Glutamatergic neuron (in vitro differentiated cells): Measurements from ENCODE around the gene GUK1. TPM values are rescaled to one million over a fixed set of nuclear protein-coding genes. Genes with fewer than 3 reads are reported as not detected.
"Not testable (repeated sequence)": the region's sequence is repeated elsewhere in the genome, so short reads cannot be mapped to it uniquely, and the experiment has no call there.

Source experiments
- DNase-seq: peaks from one replicate; pipeline ENCODE4 v3.0.0; 2022
- H3K27ac Mint-ChIP-seq: one replicate; pipeline ENCODE4 v1.8.0; 2020; ENCODE audit warnings: mild to moderate bottlenecking, mixed read lengths, inconsistent platforms; ENCODE audit not compliant: unreplicated experiment
- H3K27me3 Mint-ChIP-seq: one replicate; pipeline ENCODE4 v1.8.0; 2020; ENCODE audit warnings: mild to moderate bottlenecking, moderate library complexity, mixed read lengths, inconsistent platforms; ENCODE audit not compliant: unreplicated experiment
- H3K36me3 Mint-ChIP-seq: one replicate; pipeline ENCODE4 v1.8.0; 2020; ENCODE audit warnings: mild to moderate bottlenecking, mixed read lengths, inconsistent platforms; ENCODE audit not compliant: unreplicated experiment
- H3K4me1 Mint-ChIP-seq: one replicate; pipeline ENCODE4 v1.8.0; 2020; ENCODE audit warnings: mild to moderate bottlenecking, low read depth, mixed read lengths, inconsistent platforms; ENCODE audit not compliant: unreplicated experiment
- H3K4me3 Mint-ChIP-seq: one replicate; pipeline ENCODE4 v1.8.0; 2020; ENCODE audit warnings: mild to moderate bottlenecking, mixed read lengths, inconsistent platforms; ENCODE audit not compliant: unreplicated experiment
- H3K9me3 Mint-ChIP-seq: one replicate; pipeline ENCODE4 v1.8.0; 2020; ENCODE audit warnings: mild to moderate bottlenecking, moderate library complexity, mixed read lengths, inconsistent platforms; ENCODE audit not compliant: unreplicated experiment
- total RNA-seq: library from RNA; stranded (reverse); fragmentation: NEBNext Ultra II Directional; extraction: Animal tissue kit (Norgen Biotek cat#: 25700); gene quantifications from one replicate; pipeline ENCODE4 v1.2.1, GENCODE V29; 2021; ENCODE audit not compliant: unreplicated experiment
- TF ChIP-seq, protein P1 (sequence below): fragments of 200-600 bp; sonication (generic); IDR thresholded peaks from one replicate; pipeline ENCODE4 v1.5.0; 2021; ENCODE audit not compliant: partially characterized antibody, unreplicated experiment

Gene GUK1
- total RNA-seq, 1 donor from 2014 or later, result 128 TPM

DNA sequence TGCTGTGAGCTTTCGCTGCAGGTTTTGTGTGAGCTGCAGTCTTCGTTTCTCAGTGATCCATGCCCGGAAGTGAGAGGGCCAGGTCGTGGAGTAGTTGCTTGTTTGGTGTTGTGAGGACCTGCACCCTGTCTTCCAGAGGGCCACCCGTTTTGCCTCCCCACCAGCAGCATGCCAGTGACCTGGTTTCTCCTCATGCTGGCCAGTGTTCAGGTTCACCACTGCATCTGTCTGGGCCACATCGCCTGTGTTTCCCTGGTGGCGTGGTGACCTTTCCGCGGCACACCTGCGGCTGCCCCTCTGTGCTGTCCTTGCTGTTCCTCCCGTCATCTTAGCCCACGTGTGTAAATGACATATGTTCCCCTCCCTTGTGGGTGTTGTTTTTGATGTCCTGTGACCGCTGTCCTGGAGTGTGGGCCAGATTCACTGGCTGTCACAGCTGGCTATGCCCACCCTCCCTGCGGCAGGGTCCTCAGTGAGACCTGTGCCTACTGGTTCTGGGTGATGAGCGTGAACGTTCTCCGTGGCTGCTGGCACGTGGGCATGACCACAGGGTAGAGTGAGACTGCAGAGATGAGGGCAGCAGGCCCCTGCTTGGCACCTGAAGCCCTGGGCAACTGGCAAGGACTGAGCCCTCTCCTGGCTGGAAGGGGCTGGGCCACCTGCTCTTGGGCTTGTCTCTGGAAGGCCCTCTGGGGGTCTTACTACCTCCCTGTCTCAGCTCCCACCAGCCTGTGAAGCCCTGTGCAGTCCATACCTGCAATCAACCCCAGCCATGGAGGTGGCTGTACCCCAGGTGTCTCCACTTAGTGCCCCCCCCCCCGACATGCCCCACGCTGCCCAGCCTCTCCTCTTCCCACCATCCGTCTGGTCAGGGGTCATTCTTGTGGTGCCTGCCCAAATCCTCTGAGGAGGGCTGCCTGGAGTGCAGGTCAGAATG, 32.8 kb downstream of the GUK1 start:
- Mint-ChIP-seq H3K9me3 (no peaks in the 10 kb centered on the region), H3K36me3 (no peaks in the 10 kb centered on the region), H3K27me3 (peaks cover 1% of the 10 kb centered on the region), H3K4me1 (no peaks in the 10 kb centered on the region), H3K27ac (no peak overlapping the region), H3K4me3 (no peak overlapping the region)
- TF ChIP-seq, protein P1, sequence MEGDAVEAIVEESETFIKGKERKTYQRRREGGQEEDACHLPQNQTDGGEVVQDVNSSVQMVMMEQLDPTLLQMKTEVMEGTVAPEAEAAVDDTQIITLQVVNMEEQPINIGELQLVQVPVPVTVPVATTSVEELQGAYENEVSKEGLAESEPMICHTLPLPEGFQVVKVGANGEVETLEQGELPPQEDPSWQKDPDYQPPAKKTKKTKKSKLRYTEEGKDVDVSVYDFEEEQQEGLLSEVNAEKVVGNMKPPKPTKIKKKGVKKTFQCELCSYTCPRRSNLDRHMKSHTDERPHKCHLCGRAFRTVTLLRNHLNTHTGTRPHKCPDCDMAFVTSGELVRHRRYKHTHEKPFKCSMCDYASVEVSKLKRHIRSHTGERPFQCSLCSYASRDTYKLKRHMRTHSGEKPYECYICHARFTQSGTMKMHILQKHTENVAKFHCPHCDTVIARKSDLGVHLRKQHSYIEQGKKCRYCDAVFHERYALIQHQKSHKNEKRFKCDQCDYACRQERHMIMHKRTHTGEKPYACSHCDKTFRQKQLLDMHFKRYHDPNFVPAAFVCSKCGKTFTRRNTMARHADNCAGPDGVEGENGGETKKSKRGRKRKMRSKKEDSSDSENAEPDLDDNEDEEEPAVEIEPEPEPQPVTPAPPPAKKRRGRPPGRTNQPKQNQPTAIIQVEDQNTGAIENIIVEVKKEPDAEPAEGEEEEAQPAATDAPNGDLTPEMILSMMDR, result no peak
- DNase-seq, result no peak

GRCh38 chr1:228173528-228174481, 33.7 kb downstream of the GUK1 start:
- H3K4me3 Mint-ChIP-seq, H3K27ac Mint-ChIP-seq, H3K36me3 Mint-ChIP-seq: not testable (repeated sequence)

DNA sequence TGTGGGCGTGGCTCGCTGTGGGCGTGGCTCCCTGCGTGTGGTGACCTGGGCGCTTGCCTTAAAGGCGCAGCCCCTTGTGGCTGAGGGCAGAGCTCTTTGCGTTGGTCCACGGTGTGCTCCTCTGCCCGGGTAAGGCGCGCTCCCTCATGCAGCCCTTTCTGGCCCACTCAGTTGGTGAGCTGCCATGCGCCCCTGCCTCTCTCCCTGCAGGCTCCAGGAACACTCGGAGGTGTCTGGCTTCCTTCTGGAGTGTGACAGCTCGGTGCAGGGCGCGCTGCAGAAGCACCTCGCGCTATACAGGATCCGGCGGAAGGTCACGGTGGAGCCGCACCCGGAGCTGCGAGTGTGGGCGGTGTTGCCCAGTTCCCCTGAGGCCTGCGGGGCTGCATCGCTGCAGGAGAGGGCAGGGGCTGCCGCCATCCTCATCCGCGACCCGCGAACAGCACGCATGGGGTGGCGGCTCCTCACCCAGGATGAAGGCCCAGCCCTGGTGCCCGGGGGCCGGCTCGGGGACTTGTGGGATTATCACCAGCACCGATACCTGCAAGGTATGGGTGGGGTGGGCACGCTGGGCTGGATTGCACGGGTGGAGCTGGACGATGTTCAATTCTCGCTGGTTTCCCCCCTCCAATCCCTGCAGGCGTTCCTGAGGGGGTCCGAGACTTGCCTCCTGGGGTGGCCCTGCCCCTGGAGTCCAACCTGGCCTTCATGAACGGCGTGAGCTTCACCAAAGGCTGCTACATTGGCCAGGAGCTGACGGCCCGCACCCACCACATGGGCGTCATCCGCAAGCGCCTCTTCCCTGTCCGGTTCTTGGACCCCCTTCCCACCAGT, 34.6 kb downstream of the GUK1 start:
- DNase-seq, result peak; percentile 19
- TF ChIP-seq, protein P1, result no peak
- H3K4me3 Mint-ChIP-seq, result no peak overlapping the region

More at GRCh38 chr1:228173528-228174481, 33.7 kb downstream of the GUK1 start:
- H3K27me3 Mint-ChIP-seq, H3K9me3 Mint-ChIP-seq, DNase-seq, H3K4me1 Mint-ChIP-seq: not testable (repeated sequence)

DNA sequence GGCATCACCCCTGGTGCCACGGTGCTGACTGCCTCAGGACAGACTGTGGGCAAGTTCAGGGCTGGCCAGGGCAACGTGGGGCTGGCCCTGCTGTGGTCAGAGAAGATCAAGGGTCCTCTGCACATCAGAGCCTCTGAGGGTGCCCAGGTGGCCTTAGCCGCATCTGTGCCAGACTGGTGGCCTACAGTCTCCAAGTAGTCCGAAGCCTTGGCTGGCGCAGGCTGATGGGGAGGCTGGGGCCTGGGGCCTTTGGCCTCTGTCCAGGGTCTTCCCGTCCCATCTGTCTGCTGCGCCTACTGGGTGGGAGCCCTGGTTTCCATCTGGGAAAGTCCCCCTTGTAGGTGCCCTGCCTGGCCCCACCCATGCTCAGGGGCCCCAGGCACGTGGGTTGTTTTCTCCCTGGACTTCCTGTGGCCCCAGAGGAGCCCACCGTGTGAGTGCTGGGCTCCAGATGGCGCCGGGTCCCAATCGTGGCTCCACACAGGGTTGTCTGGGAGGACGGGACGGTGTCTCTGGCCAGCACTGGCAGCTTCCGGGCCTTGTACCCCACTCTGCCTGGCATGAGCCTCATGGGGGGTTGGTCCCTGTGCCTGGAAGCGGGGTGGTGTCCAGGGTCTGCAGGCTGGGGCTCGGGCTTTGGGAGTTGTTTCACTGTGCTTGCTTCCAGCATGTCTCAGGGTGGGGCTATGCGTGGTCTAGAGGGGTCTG, 35.4 kb downstream of the GUK1 start:
- Mint-ChIP-seq H3K4me1 (peaks cover 5% of the 10 kb centered on the region), H3K27ac (no peak overlapping the region), H3K36me3 (no peaks in the 10 kb centered on the region), H3K4me3 (no peak overlapping the region), H3K27me3 (peaks cover 3% of the 10 kb centered on the region), H3K9me3 (peaks cover 2% of the 10 kb centered on the region)
- DNase-seq, result no peak
- TF ChIP-seq, protein P1, result no peak

More for the DNA sequence above, 34.6 kb downstream of the GUK1 start:
- Mint-ChIP-seq H3K4me1 (peaks cover 5% of the 10 kb centered on the region), H3K36me3 (no peaks in the 10 kb centered on the region), H3K9me3 (peaks cover 2% of the 10 kb centered on the region), H3K27me3 (peaks cover 3% of the 10 kb centered on the region), H3K27ac (no peak overlapping the region)
